Measurements from ENCODE around the gene MVB12B. TPM values are rescaled to one million over a fixed set of nuclear protein-coding genes. Genes with fewer than 3 reads are reported as not detected.

MVB12B gene
- total RNA-seq, 1 experiment from 2014 or later = 10.9 TPM

DNA sequence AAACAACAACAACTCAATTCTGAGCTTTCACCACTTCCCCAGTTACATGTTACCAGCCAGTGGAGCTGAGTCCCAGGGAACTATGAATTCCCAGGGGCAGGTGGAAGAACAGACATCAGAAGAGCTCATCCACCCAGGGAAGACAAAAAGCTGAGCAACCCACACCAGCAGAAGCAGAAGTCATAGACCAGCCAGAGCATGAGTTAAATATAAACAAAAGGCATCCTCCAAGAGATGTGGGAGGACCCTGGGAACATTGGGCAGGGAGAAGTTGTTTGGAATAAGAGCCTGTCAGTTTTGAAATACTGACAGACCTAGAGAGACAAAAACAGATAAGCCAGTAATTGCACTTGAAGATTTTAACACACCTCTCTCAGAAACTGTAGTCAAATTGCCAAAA is 184.8 kb downstream of the MVB12B start:
- ATAC-seq = no peak
- Histone ChIP-seq H3K79me2 (ENCODE audit: insufficient read depth, low read length) (no peaks in the 10 kb centered on the region), H3K9me2 (ENCODE audit: insufficient read depth) (no peaks in the 10 kb centered on the region), H3K27ac (ENCODE audit: low read depth, low read length) (no peak overlapping the region), H3K27me3 (ENCODE audit: insufficient read depth, low read length) (no peaks in the 10 kb centered on the region), H3K9ac (ENCODE audit: low read length) (no peak overlapping the region), H3K9me3 (ENCODE audit: control insufficient read depth in 1 of 2, insufficient read depth in 1 of 2, low read depth in 1 of 2, low read length in 2 of 2) (no peaks in the 10 kb centered on the region), H3K4me1 (ENCODE audit: control insufficient read depth in 1 of 2, insufficient read depth in 2 of 2, low read length in 2 of 2) (peaks cover 7 to 10% of the 10 kb centered on the region in 2 experiments; a peak in 3 of 4 replicates), H3K4me3 (replicated peaks in 1 of 2; ENCODE audit: low read depth in 1 of 2, low read length in 2 of 2) (no peak overlapping the region), H2AFZ (ENCODE audit: low read depth, low read length, poor library complexity, severe bottlenecking) (no peak overlapping the region), H4K20me1 (ENCODE audit: insufficient read depth) (no peaks in the 10 kb centered on the region), H3K36me3 (ENCODE audit: control insufficient read depth in 1 of 2, insufficient read depth in 2 of 2, low read length in 2 of 2) (no peaks in the 10 kb centered on the region), H3K4me2 (ENCODE audit: low read length) (no peak overlapping the region)
- BruUV-seq (replicated peaks) = no TSS peak
- CTCF ChIA-PET = interaction anchor here (1.3 to 2.0 kb wide), 4 partner anchors 10 to 1102 kb away, joined by 3 to 6 read pairs (median 4); no protein-coding TSS in a partner anchor
- POLR2A ChIA-PET = no interaction called here
- RAD21 ChIA-PET (ENCODE audit: low non-redundant PET in 1 of 2, low total read pairs in 2 of 2, uncharacterized antibody in 2 of 2, unreplicated experiment in 2 of 2) = no interaction called here
- no peak for DNase-seq (ENCODE audit: low read depth, low spot score)
- intact Hi-C loops (cut with micrococcal nuclease) = no loop called here
- TF ChIP-seq TCF7L2 (IDR thresholded peaks at IDR 0.05; ENCODE audit: borderline replicate concordance, extremely low read depth, insufficient read depth, insufficient read length) = no peak
- TF ChIP-seq ELF1 (IDR thresholded peaks at IDR 0.05; ENCODE audit: borderline replicate concordance, low read depth) = no peak
- TF ChIP-seq EZH2phosphoT487 (IDR thresholded peaks at IDR 0.05; ENCODE audit: borderline replicate concordance) = no peak
- TF ChIP-seq POLR2AphosphoS5 (IDR thresholded peaks at IDR 0.05; ENCODE audit: low read depth, low read length) = no peak
- TF ChIP-seq CEBPB (IDR thresholded peaks at IDR 0.05; ENCODE audit: low read depth) = no peak
- TF ChIP-seq, protein P1, sequence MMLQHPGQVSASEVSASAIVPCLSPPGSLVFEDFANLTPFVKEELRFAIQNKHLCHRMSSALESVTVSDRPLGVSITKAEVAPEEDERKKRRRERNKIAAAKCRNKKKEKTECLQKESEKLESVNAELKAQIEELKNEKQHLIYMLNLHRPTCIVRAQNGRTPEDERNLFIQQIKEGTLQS (IDR thresholded peaks at IDR 0.05) = no peak
- TF ChIP-seq, protein P2, sequence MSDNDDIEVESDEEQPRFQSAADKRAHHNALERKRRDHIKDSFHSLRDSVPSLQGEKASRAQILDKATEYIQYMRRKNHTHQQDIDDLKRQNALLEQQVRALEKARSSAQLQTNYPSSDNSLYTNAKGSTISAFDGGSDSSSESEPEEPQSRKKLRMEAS (IDR thresholded peaks at IDR 0.05) = no peak
- TF ChIP-seq SP1 (IDR thresholded peaks at IDR 0.05; ENCODE audit: low read depth) = no peak
- TF ChIP-seq, protein P3, sequence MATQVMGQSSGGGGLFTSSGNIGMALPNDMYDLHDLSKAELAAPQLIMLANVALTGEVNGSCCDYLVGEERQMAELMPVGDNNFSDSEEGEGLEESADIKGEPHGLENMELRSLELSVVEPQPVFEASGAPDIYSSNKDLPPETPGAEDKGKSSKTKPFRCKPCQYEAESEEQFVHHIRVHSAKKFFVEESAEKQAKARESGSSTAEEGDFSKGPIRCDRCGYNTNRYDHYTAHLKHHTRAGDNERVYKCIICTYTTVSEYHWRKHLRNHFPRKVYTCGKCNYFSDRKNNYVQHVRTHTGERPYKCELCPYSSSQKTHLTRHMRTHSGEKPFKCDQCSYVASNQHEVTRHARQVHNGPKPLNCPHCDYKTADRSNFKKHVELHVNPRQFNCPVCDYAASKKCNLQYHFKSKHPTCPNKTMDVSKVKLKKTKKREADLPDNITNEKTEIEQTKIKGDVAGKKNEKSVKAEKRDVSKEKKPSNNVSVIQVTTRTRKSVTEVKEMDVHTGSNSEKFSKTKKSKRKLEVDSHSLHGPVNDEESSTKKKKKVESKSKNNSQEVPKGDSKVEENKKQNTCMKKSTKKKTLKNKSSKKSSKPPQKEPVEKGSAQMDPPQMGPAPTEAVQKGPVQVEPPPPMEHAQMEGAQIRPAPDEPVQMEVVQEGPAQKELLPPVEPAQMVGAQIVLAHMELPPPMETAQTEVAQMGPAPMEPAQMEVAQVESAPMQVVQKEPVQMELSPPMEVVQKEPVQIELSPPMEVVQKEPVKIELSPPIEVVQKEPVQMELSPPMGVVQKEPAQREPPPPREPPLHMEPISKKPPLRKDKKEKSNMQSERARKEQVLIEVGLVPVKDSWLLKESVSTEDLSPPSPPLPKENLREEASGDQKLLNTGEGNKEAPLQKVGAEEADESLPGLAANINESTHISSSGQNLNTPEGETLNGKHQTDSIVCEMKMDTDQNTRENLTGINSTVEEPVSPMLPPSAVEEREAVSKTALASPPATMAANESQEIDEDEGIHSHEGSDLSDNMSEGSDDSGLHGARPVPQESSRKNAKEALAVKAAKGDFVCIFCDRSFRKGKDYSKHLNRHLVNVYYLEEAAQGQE (IDR thresholded peaks at IDR 0.05; ENCODE audit: low read depth) = no peak
- no peak for TF ChIP-seq EZH2 (IDR thresholded peaks at IDR 0.05)
- no peak for TF ChIP-seq JUND (IDR thresholded peaks at IDR 0.05)
- TF ChIP-seq, protein P4, sequence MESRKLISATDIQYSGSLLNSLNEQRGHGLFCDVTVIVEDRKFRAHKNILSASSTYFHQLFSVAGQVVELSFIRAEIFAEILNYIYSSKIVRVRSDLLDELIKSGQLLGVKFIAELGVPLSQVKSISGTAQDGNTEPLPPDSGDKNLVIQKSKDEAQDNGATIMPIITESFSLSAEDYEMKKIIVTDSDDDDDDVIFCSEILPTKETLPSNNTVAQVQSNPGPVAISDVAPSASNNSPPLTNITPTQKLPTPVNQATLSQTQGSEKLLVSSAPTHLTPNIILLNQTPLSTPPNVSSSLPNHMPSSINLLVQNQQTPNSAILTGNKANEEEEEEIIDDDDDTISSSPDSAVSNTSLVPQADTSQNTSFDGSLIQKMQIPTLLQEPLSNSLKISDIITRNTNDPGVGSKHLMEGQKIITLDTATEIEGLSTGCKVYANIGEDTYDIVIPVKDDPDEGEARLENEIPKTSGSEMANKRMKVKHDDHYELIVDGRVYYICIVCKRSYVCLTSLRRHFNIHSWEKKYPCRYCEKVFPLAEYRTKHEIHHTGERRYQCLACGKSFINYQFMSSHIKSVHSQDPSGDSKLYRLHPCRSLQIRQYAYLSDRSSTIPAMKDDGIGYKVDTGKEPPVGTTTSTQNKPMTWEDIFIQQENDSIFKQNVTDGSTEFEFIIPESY (IDR thresholded peaks at IDR 0.05; ENCODE audit: extremely low read depth, insufficient replicate concordance, low read length) = no peak

Data from HCT116 (cell line).